ENCODE results near the gene STPG3. TPM values are rescaled to one million over a fixed set of nuclear protein-coding genes. Genes with fewer than 3 reads are reported as not detected.
"Not testable (repeated sequence)": the region's sequence is repeated elsewhere in the genome, so short reads cannot be mapped to it uniquely, and the experiment has no call there.

STPG3 gene
- polyA plus RNA-seq, 1 experiment, result not detected

GRCh38 chr9:137240318-137240840, 10.7 kb upstream of the STPG3 start:
- peak overlapping the region; percentile 56 for H3K4me3 ChIP-seq (ENCODE audit: low read depth, low read length)
- no peaks in the 10 kb centered on the region for H3K27me3 ChIP-seq (ENCODE audit: control insufficient read depth, insufficient read depth, low read length)
- DNase-seq (ENCODE audit: low read depth), result no peak
- ChIA-PET CTCF (interaction anchor here (0.7 to 2.5 kb wide), 7 partner anchors 13 to 211 kb away, joined by 3 to 13 read pairs (median 4); partner anchors contain the start of genes NPDC1 and RNF224), POLR2A (interaction anchor here (0.6 kb wide), 4 partner anchors 8 to 112 kb away, joined by 3 to 4 read pairs (median 3); no protein-coding TSS in a partner anchor)
- TF ChIP-seq CTCF (IDR thresholded peaks at IDR 0.05; ENCODE audit: insufficient read depth, low read depth, low read length), result no peak
- H3K36me3 ChIP-seq (ENCODE audit: control insufficient read depth, insufficient read depth, low read length), result peaks cover 11% of the 10 kb centered on the region

GRCh38 chr9:137240841-137241489, 10.1 kb upstream of the STPG3 start, which contains the start of gene TUBB4B:
TSS of gene TUBB4B (plus strand) at chr9:137241287. CDS start at chr9:137241361, 74 bp downstream.
- peak; percentile 99 for DNase-seq (ENCODE audit: low read depth)
- Histone ChIP-seq H3K36me3 (ENCODE audit: control insufficient read depth, insufficient read depth, low read length) (peaks cover 11% of the 10 kb centered on the region), H3K27me3 (ENCODE audit: control insufficient read depth, insufficient read depth, low read length) (no peaks in the 10 kb centered on the region), H3K4me3 (ENCODE audit: low read depth, low read length) (peak within 1 kb of the TSS; percentile 97)
- CTCF ChIA-PET, result interaction anchor here (0.7 to 2.5 kb wide), 7 partner anchors 13 to 212 kb away, joined by 3 to 13 read pairs (median 4); partner anchors contain the start of genes NPDC1 and RNF224
- POLR2A ChIA-PET, result interaction anchor here (0.6 kb wide), 4 partner anchors 8 to 113 kb away, joined by 3 to 4 read pairs (median 3); no protein-coding TSS in a partner anchor
- no peak for TF ChIP-seq CTCF (IDR thresholded peaks at IDR 0.05; ENCODE audit: insufficient read depth, low read depth, low read length)

DNA sequence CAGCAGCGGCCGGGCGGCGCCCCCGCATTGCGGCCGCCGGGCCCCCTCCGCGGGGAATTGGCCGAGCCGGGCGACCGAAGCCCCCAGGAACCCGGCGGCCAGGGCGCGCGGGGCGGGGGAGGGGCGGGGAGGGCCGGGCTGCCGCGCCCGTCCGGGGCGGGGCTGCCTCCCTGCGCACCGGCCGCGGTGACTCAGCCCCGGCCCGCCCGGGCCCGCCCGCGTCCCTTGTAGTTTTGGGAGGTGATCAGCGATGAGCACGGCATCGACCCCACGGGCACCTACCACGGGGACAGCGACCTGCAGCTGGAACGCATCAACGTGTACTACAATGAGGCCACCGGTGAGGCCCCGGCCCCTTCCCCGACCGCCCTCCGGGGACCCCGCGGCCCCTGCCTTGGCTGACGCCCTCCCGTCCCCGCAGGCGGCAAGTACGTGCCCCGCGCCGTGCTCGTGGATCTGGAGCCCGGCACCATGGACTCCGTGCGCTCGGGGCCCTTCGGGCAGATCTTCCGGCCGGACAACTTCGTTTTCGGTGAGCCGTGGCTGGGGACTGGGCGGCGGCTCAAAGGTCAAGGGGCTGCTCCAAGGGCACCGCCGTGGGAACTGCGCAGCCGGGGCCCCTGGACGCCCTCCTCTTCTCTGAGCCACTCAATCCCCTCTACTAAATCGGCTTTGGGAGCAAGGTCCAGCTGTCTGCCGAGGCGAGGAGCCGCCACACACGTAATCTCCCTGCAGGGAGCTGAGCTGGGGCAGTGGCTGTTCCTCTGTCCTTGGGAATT, 9.4 kb upstream of the STPG3 start:
- Histone ChIP-seq H3K27me3 (ENCODE audit: control insufficient read depth, insufficient read depth, low read length) (no peaks in the 10 kb centered on the region), H3K4me3 (ENCODE audit: low read depth, low read length) (peak overlapping the region; percentile 97), H3K36me3 (ENCODE audit: control insufficient read depth, insufficient read depth, low read length) (peaks cover 11% of the 10 kb centered on the region)
- ChIA-PET POLR2A (interaction anchor here (1.4 kb wide), 1 partner anchor 13 kb away, joined by 4 read pairs; the partner anchor contains the start of gene NELFB), CTCF (interaction anchor here (1.0 to 2.5 kb wide), 7 partner anchors 10 to 195 kb away, joined by 3 to 13 read pairs (median 5); partner anchors contain the start of genes NPDC1, RNF224 and STPG3)
- no peak for TF ChIP-seq CTCF (IDR thresholded peaks at IDR 0.05; ENCODE audit: insufficient read depth, low read depth, low read length)
- no peak for DNase-seq (ENCODE audit: low read depth)

- ChIA-PET POLR2A (interaction anchor here (1.4 kb wide), 1 partner anchor 12 kb away, joined by 4 read pairs; the partner anchor contains the start of gene NELFB), CTCF (interaction anchor here (1.0 to 1.7 kb wide), 6 partner anchors 9 to 300 kb away, joined by 3 to 6 read pairs (median 4); partner anchors contain the start of genes NELFB, RNF224 and STPG3)
- TF ChIP-seq CTCF (IDR thresholded peaks at IDR 0.05; ENCODE audit: insufficient read depth, low read depth, low read length), result no peak
- Histone ChIP-seq H3K4me3 (ENCODE audit: low read depth, low read length) (peak overlapping the region; percentile 97), H3K36me3 (ENCODE audit: control insufficient read depth, insufficient read depth, low read length) (peaks cover 11% of the 10 kb centered on the region), H3K27me3 (ENCODE audit: control insufficient read depth, insufficient read depth, low read length) (no peaks in the 10 kb centered on the region)
- DNase-seq (ENCODE audit: low read depth), result no peak
Observed at GRCh38 chr9:137242269-137243203, 8.6 kb upstream of the STPG3 start.

- H3K4me3 ChIP-seq (ENCODE audit: low read depth, low read length); H3K27me3 ChIP-seq (ENCODE audit: control insufficient read depth, insufficient read depth, low read length); DNase-seq (ENCODE audit: low read depth): not testable (repeated sequence)
- peaks cover 11% of the 10 kb centered on the region for H3K36me3 ChIP-seq (ENCODE audit: control insufficient read depth, insufficient read depth, low read length)
- CTCF ChIA-PET, result interaction anchor here (1.0 to 1.7 kb wide), 5 partner anchors 8 to 300 kb away, joined by 3 to 5 read pairs (median 3); partner anchors contain the start of genes NELFB, RNF224 and STPG3
- POLR2A ChIA-PET, result interaction anchor here (1.4 kb wide), 1 partner anchor 11 kb away, joined by 4 read pairs; the partner anchor contains the start of gene NELFB
Observed at GRCh38 chr9:137243266-137243625, 7.8 kb upstream of the STPG3 start.

Measured in BJ (cell line).